ENCODE measurements around the gene NUDT2. TPM values are rescaled to one million over a fixed set of nuclear protein-coding genes. Genes with fewer than 3 reads are reported as not detected.
A peak's percentile ranks its signal among the peaks of the same experiment; 100 is the strongest.

Gene NUDT2
- total RNA-seq, 4 donors from 2014 or later = 13.2 to 19.7 (median 17.0) TPM

DNA sequence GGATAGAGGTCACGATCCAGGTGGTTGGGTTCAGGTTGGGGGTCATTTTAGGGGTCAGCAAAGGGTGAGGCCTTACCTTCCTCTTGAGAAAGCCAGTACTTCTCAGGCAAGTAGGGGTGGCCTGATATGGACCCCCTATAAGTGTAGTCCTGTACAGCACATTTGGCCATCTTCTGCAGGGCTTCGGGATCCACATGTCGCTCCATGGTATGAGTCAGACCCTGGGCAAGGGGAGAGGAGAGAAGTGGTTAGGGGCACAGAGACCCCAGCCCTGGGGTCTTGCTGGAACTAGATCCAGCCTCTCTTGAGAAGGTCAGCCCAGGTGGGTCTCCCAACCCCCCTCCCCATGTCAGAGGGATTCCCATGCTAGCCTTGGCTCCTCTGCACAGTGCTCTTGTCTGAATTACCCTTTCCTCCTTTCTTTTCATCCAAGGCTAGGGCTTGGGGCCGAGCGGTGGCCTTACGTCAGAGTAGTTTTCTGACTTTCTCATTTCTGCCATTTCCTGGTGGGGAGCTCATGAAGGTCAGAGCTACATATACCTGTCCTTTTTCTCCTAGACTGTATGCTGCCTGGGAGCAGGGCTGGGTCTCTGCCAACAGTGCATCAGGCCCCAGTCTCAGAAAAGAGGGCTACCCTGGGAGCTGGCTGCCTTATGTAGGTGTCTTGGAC is 56.3 kb downstream of the NUDT2 start:
- no peak for TF ChIP-seq POLR2A (IDR thresholded peaks at IDR 0.05)
- TF ChIP-seq, protein P1, sequence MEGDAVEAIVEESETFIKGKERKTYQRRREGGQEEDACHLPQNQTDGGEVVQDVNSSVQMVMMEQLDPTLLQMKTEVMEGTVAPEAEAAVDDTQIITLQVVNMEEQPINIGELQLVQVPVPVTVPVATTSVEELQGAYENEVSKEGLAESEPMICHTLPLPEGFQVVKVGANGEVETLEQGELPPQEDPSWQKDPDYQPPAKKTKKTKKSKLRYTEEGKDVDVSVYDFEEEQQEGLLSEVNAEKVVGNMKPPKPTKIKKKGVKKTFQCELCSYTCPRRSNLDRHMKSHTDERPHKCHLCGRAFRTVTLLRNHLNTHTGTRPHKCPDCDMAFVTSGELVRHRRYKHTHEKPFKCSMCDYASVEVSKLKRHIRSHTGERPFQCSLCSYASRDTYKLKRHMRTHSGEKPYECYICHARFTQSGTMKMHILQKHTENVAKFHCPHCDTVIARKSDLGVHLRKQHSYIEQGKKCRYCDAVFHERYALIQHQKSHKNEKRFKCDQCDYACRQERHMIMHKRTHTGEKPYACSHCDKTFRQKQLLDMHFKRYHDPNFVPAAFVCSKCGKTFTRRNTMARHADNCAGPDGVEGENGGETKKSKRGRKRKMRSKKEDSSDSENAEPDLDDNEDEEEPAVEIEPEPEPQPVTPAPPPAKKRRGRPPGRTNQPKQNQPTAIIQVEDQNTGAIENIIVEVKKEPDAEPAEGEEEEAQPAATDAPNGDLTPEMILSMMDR (IDR thresholded peaks at IDR 0.05) = no peak

DNA sequence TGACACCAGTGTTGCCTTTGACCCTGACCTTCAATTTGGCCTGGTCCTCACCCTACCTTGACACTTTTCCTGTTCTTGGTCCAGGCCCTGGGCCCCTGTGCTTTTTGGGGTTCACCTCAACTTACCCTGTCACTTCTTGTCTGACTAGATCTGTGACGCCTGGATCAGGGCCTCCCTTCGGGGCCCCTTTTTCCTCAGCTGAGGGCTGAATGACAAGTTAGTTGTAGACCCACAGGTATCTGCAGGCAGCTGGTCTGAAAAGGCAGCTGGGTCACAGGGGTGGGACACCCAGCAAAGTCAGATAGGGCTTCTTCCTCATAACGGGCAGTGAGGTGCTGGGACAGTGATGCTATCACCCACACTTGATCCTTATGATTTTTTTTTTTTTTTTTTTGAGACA is 57.3 kb downstream of the NUDT2 start:
- no peak for TF ChIP-seq POLR2A (IDR thresholded peaks at IDR 0.05)
- TF ChIP-seq, protein P1 (IDR thresholded peaks at IDR 0.05) = no peak
- no peak for TF ChIP-seq EP300 (IDR thresholded peaks at IDR 0.05)
- no peak for TF ChIP-seq POLR2AphosphoS5 (IDR thresholded peaks at IDR 0.05)
- Histone ChIP-seq H3K27me3 (no peaks in the 10 kb centered on the region), H3K4me3 (no peak overlapping the region), H3K9me3 (no peaks in the 10 kb centered on the region), H3K27ac (no peak overlapping the region), H3K4me1 (no peaks in the 10 kb centered on the region), H3K36me3 (no peaks in the 10 kb centered on the region)
- no peak for DNase-seq (ENCODE audit: low spot score in 2 of 2)
- 79% methylated on average over 3 of the region's 3 CpGs for WGBS

More for the DNA sequence above, 56.3 kb downstream of the NUDT2 start:
- Histone ChIP-seq H3K9me3 (no peaks in the 10 kb centered on the region), H3K27me3 (no peaks in the 10 kb centered on the region), H3K4me1 (peaks cover 8% of the 10 kb centered on the region), H3K36me3 (no peaks in the 10 kb centered on the region), H3K4me3 (no peak overlapping the region), H3K27ac (no peak overlapping the region)
- WGBS = 88% methylated on average over 6 of the region's 6 CpGs
- DNase-seq (ENCODE audit: low spot score in 2 of 2) = peak in 1 of 2 donors; percentile 61

DNA sequence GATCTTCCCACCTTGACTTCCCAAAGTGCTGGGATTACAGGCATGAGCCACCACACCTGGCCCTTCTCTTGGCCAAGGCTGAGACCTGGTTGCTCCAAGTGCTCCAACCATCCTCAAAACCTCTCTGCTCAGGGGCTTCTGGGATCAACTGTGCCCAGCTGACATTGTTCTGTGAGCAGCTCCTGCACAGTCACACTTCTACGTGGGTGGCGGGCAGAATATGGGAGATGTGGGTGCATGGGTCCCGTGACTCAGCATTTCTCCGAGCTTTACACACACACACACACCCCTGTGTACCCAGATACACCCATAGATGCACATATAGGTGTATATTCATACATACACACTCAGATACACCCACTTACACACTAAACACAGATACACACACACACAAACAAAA is 57.9 kb downstream of the NUDT2 start:
- 88% methylated on average over 4 of the region's 4 CpGs for WGBS
- TF ChIP-seq POLR2AphosphoS5 (IDR thresholded peaks at IDR 0.05) = no peak
- no peak for TF ChIP-seq POLR2A (IDR thresholded peaks at IDR 0.05)
- TF ChIP-seq, protein P1 (IDR thresholded peaks at IDR 0.05) = no peak
- TF ChIP-seq EP300 (IDR thresholded peaks at IDR 0.05) = no peak
- Histone ChIP-seq H3K9me3 (no peaks in the 10 kb centered on the region), H3K27me3 (no peaks in the 10 kb centered on the region), H3K27ac (no peak overlapping the region), H3K4me3 (no peak overlapping the region), H3K36me3 (no peaks in the 10 kb centered on the region), H3K4me1 (no peaks in the 10 kb centered on the region)
- peak in 1 of 2 donors; percentile 58 for DNase-seq (ENCODE audit: low spot score in 2 of 2)

DNA sequence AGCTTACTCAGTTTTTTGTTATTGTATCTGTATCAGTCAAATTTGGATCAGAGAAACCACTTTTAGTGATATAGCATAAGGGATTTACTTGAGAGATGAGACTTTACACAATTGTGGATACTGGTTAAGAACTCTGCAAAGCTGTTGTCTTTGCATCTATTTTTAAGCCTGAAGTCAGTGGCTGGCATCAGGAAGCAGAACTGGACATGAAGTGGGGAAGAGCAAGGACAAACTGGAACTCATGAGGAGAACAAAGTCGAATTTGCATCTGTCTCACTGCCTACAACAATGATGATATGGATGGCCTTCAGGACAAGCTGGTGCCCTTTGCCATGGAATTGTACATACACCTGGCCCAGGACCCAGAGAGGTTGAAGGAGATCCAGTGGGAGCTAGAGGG is 63.1 kb downstream of the NUDT2 start:
- 67% methylated on average over 1 of the region's 1 CpG for WGBS
- DNase-seq (ENCODE audit: low spot score in 2 of 2) = no peak
- H3K36me3 ChIP-seq = peaks cover 3% of the 10 kb centered on the region
- no peak overlapping the region for H3K4me3 ChIP-seq
- H3K27ac ChIP-seq = no peak overlapping the region
- H3K4me1 ChIP-seq = no peaks in the 10 kb centered on the region
- H3K9me3 ChIP-seq = no peaks in the 10 kb centered on the region
- H3K27me3 ChIP-seq = no peaks in the 10 kb centered on the region
- TF ChIP-seq, protein P1 (IDR thresholded peaks at IDR 0.05) = no peak
- TF ChIP-seq POLR2AphosphoS5 (IDR thresholded peaks at IDR 0.05) (no peak), EP300 (IDR thresholded peaks at IDR 0.05) (no peak), POLR2A (IDR thresholded peaks at IDR 0.05) (no peak)

Other genes with a start within 250 kb of the NUDT2 start
- 10 to 100 TPM; 21.8 to 31.3 (median 28.8) TPM for gene DCAF12, start 202.9 kb upstream of the NUDT2 start, total RNA-seq
- gene UBAP1, start 150.5 kb upstream of the NUDT2 start, total RNA-seq = 10 to 100 TPM; 42.2 to 63.3 (median 51.9) TPM
- 1 to 10 TPM in 2 of 4 donors, under 1 TPM in 2; 0.68 to 1.4 (median 1.0) TPM for gene KIF24, start 301 bp upstream of the NUDT2 start, total RNA-seq
- 1 to 10 TPM; 5.7 to 8.8 (median 7.3) TPM for gene MYORG, start 47.3 kb downstream of the NUDT2 start, total RNA-seq
- gene FAM219A, start 129.0 kb downstream of the NUDT2 start, total RNA-seq = 10 to 100 TPM; 12.6 to 17.0 (median 15.0) TPM
- gene DNAI1, start 129.2 kb downstream of the NUDT2 start, total RNA-seq = not detected
- gene ENHO, start 193.4 kb downstream of the NUDT2 start, total RNA-seq = 1 to 10 TPM in 3 of 4 donors, under 1 TPM in 1; 0.65 to 4.0 (median 2.7) TPM